Type B pancreatic cell (in vitro differentiated cells): ENCODE results near the gene ACOX1. TPM values are rescaled to one million over a fixed set of nuclear protein-coding genes. Genes with fewer than 3 reads are reported as not detected.
A peak's percentile ranks its signal among the peaks of the same experiment; 100 is the strongest.

ENCODE experiments used
- DNase-seq: peaks from one replicate; pipeline ENCODE4 v3.0.0; 2021; ENCODE audit warnings: mixed read lengths; ENCODE audit not compliant: unreplicated experiment; ENCODE audit errors: extremely low spot score
- H3K27ac Mint-ChIP-seq: 2 replicates; pipeline ENCODE4 v1.8.0; 2021; ENCODE audit warnings: mild to moderate bottlenecking, mixed read lengths
- H3K27me3 Mint-ChIP-seq: 2 replicates; pipeline ENCODE4 v1.8.0; 2021; ENCODE audit warnings: mixed read lengths
- H3K36me3 Mint-ChIP-seq: 2 replicates; pipeline ENCODE4 v1.8.0; 2021; ENCODE audit warnings: mixed read lengths
- H3K4me1 Mint-ChIP-seq: one replicate; pipeline ENCODE4 v1.8.0; 2021; ENCODE audit warnings: mixed read lengths; ENCODE audit not compliant: unreplicated experiment
- H3K4me3 Mint-ChIP-seq: 2 replicates; pipeline ENCODE4 v1.8.0; 2021; ENCODE audit warnings: mild to moderate bottlenecking, mixed read lengths
- H3K9me3 Mint-ChIP-seq: 2 replicates; pipeline ENCODE4 v1.8.0; 2021; ENCODE audit warnings: mixed read lengths
- CTCF ChIP-seq: fragments of 200-600 bp; sonication (generic); conservative IDR thresholded peaks from 2 replicates; pipeline ENCODE4 v1.5.0; 2021; ENCODE audit warnings: antibody characterized with exemption, mild to moderate bottlenecking
- total RNA-seq: library from RNA; stranded (reverse); gene quantifications from 2 replicates; pipeline ENCODE4 v1.2.1, GENCODE V29; 2021; ENCODE audit warnings: low replicate concordance

Gene ACOX1
- total RNA-seq, 1 donor from 2014 or later = 48.5 TPM

GRCh38 chr17:75959839-75960511, 19.0 kb downstream of the ACOX1 start:
- Mint-ChIP-seq H3K9me3 (no peaks in the 10 kb centered on the region), H3K4me3 (no peak overlapping the region), H3K36me3 (peaks cover 20% of the 10 kb centered on the region), H3K27ac (peak overlapping the region; percentile 22), H3K27me3 (no peaks in the 10 kb centered on the region), H3K4me1 (peaks cover 6% of the 10 kb centered on the region)
- TF ChIP-seq CTCF = no peak
- DNase-seq = no peak

- peaks cover 6% of the 10 kb centered on the region for H3K4me1 Mint-ChIP-seq
- no peak overlapping the region for H3K4me3 Mint-ChIP-seq
- no peak for DNase-seq
- no peaks in the 10 kb centered on the region for H3K9me3 Mint-ChIP-seq
- TF ChIP-seq CTCF = no peak
- H3K27ac Mint-ChIP-seq = peak overlapping the region; percentile 22
- H3K27me3 Mint-ChIP-seq = no peaks in the 10 kb centered on the region
- peaks cover 13% of the 10 kb centered on the region for H3K36me3 Mint-ChIP-seq
These were observed 19.7 kb downstream of the ACOX1 start for GRCh38 chr17:75959051-75959838.

- Mint-ChIP-seq H3K4me1 (no peaks in the 10 kb centered on the region), H3K4me3 (no peak overlapping the region), H3K27me3 (no peaks in the 10 kb centered on the region), H3K27ac (no peak overlapping the region), H3K9me3 (no peaks in the 10 kb centered on the region), H3K36me3 (peaks cover 32% of the 10 kb centered on the region)
- DNase-seq = no peak
- no peak for TF ChIP-seq CTCF
These were observed 28.0 kb downstream of the ACOX1 start for GRCh38 chr17:75950855-75951554.

- Mint-ChIP-seq H3K9me3 (no peaks in the 10 kb centered on the region), H3K27me3 (no peaks in the 10 kb centered on the region), H3K4me3 (no peak overlapping the region), H3K4me1 (no peaks in the 10 kb centered on the region), H3K27ac (no peak overlapping the region), H3K36me3 (peaks cover 28% of the 10 kb centered on the region)
- no peak for DNase-seq
- TF ChIP-seq CTCF = no peak
These were observed 28.5 kb downstream of the ACOX1 start for GRCh38 chr17:75950421-75950820.

GRCh38 chr17:75945211-75945610, 33.8 kb downstream of the ACOX1 start:
- Mint-ChIP-seq H3K36me3 (peaks cover 16% of the 10 kb centered on the region), H3K9me3 (no peaks in the 10 kb centered on the region), H3K27ac (no peak overlapping the region), H3K4me1 (peaks cover 7% of the 10 kb centered on the region), H3K27me3 (no peaks in the 10 kb centered on the region), H3K4me3 (no peak overlapping the region)
- TF ChIP-seq CTCF = no peak
- no peak for DNase-seq
